Urothelium cell line (cell line): ENCODE results near the gene GNG4.

ENCODE experiments used
- DNase-seq: peaks from one replicate; pipeline ENCODE4 v3.0.0; 2011; ENCODE audit warnings: low spot score, mixed read lengths
- FAIRE-seq: peaks from 2 replicates; lab custom pipeline; 2011; peaks lifted over from hg19 to GRCh38; lab: Jason Lieb, UNC

Gene GNG4

DNA sequence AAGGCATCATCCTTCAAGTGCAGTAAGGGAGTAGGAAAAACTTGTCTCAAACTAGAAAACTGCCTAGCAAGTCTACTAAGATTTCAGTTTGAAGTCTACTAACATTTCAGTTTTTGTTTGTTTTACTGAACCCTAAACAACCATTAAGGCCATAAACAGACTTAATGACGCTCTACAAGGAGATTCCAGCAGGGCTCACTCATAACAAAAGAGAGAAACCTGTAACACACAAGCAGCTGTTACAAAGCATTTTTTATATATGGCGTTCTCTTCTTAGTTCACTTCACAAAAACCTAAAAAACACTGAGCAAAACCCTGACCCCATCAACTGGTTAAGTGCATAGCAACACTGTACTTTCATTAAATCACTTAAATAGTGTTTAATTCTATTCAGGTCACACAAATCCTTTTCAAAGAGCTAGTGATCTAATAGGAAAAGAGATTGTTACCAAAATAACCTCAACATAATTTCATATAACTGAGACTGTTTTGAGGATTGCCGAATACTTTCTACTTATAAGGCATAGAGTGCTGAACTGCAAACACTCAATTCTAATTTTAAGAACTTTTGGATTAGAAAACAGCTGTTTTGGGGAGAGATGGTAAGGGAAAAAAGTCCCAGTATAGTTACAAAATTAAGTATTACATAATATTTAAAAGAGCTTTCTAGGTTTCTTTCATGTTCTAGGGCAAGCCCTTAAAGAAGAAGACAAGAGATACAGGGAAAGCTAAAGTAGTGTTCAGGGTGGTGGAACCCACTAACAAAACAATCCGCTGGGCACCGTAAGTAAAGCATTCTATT lies 146.8 kb downstream of the GNG4 start:
- no peak for FAIRE-seq

DNA sequence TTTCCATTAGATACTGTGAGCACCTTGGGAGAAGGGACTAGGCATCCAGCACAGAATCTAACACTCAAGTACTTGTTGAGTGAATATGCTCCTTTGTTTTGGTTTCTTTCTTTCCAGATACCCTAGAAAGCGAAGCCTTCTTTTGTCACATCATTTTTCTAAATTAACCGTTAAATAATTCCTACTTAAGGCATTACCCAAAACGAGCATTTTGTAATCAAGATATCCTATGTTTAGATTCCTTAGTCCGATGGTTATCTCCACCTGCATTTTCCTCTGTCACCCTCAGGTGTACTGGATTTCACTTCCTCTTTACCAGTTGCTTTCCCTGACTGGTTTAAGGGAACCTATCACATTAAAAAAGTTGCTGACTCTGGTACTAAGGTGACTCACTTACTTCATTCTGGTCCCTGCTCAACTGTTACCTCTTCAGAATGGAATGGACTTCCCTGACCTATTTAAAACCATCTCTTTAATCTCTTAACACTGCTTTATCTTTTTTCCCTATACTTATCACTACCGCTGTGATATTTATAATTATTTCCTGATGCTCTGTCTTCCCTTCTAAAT lies 148.5 kb downstream of the GNG4 start:
- DNase-seq, result no peak
- no peak for FAIRE-seq

More for the DNA sequence above, 146.8 kb downstream of the GNG4 start:
- DNase-seq, result no peak
